ENCODE results near the gene TACR1.

Gene TACR1

GRCh38 chr2:75042823-75043222 lies 156.5 kb downstream of the TACR1 start:
- no peak for DNase-seq

GRCh38 chr2:75041731-75042600 lies 157.4 kb downstream of the TACR1 start:
- no peak for DNase-seq

- no peak for DNase-seq
Observed at GRCh38 chr2:75041226-75041625, 158.1 kb downstream of the TACR1 start.

GRCh38 chr2:75035444-75036353 lies 163.6 kb downstream of the TACR1 start:
- no peak for DNase-seq

GRCh38 chr2:75033516-75033915 lies 165.8 kb downstream of the TACR1 start:
- no peak for DNase-seq

GRCh38 chr2:75031906-75032803 lies 167.2 kb downstream of the TACR1 start:
- DNase-seq: no peak

- DNase-seq: no peak
Observed at GRCh38 chr2:75031171-75031570, 168.1 kb downstream of the TACR1 start.

- no peak for DNase-seq
Observed at GRCh38 chr2:75030218-75031009, 168.9 kb downstream of the TACR1 start.

- no peak for DNase-seq
Observed at GRCh38 chr2:75027886-75028285, 171.4 kb downstream of the TACR1 start.

- no peak for DNase-seq
Observed at GRCh38 chr2:75025633-75026380, 173.5 kb downstream of the TACR1 start.

GRCh38 chr2:75025216-75025615 lies 174.1 kb downstream of the TACR1 start:
- DNase-seq: no peak

- DNase-seq: no peak
Observed at GRCh38 chr2:75023666-75024455, 175.5 kb downstream of the TACR1 start.

- DNase-seq: no peak
Observed at GRCh38 chr2:75022516-75022915, 176.8 kb downstream of the TACR1 start.

GRCh38 chr2:75021672-75022071 lies 177.6 kb downstream of the TACR1 start:
- DNase-seq: no peak

- no peak for DNase-seq
Observed at GRCh38 chr2:75020476-75020875, 178.8 kb downstream of the TACR1 start.

GRCh38 chr2:75019790-75020189 lies 179.5 kb downstream of the TACR1 start:
- no peak for DNase-seq

- peak; percentile 1 for DNase-seq
Observed at GRCh38 chr2:75018162-75018561, 181.2 kb downstream of the TACR1 start.

GRCh38 chr2:75012080-75012479 lies 187.2 kb downstream of the TACR1 start:
- DNase-seq: no peak

- DNase-seq: no peak
Observed at GRCh38 chr2:75010571-75010970, 188.7 kb downstream of the TACR1 start.

- no peak for DNase-seq
Observed at GRCh38 chr2:75007819-75008218, 191.5 kb downstream of the TACR1 start.
